MCF 10A (cell line): ENCODE results near the gene BDKRB2. TPM values are rescaled to one million over a fixed set of nuclear protein-coding genes. Genes with fewer than 3 reads are reported as not detected.

Source experiments
- BruUV-seq: library from RNA; stranded (reverse); fragments of 400-500 nt; replicated peaks from 2 replicates; lab custom pipeline; 2021; lab: Mats Ljungman, UMichigan
- CTCF ChIA-PET: fragments of 300-600 bp; sonication (Branson Sonifier 250); formaldehyde crosslinking; extraction: SDS; loops from one replicate; lab custom pipeline; 2021; ENCODE audit warnings: antibody characterized with exemption, inconsistent platforms; lab: Yijun Ruan, JAX
- POLR2A ChIA-PET: fragments of 300-600, 350-650 bp; sonication (Branson Sonifier 250); formaldehyde crosslinking; extraction: SDS; loops from one replicate; lab custom pipeline; 2020; ENCODE audit warnings: antibody characterized with exemption, inconsistent platforms; lab: Yijun Ruan, JAX
- DNase-seq: peaks from one replicate; pipeline ENCODE4 v3.0.0-alpha.2; 2018; ENCODE audit not compliant: unreplicated experiment
- H3K27ac Mint-ChIP-seq: one replicate; pipeline ENCODE4 v1.8.0; 2022; ENCODE audit warnings: mild to moderate bottlenecking, low read depth, mixed read lengths; ENCODE audit not compliant: unreplicated experiment
- H3K27me3 Mint-ChIP-seq: one replicate; pipeline ENCODE4 v1.8.0; 2022; ENCODE audit warnings: mixed read lengths; ENCODE audit not compliant: insufficient read depth, unreplicated experiment
- H3K36me3 Mint-ChIP-seq: one replicate; pipeline ENCODE4 v1.8.0; 2022; ENCODE audit warnings: mild to moderate bottlenecking, moderate library complexity, mixed read lengths; ENCODE audit not compliant: insufficient read depth, unreplicated experiment
- H3K4me1 Mint-ChIP-seq: one replicate; pipeline ENCODE4 v1.8.0; 2022; ENCODE audit warnings: mixed read lengths; ENCODE audit not compliant: insufficient read depth, unreplicated experiment
- H3K4me3 Mint-ChIP-seq: one replicate; pipeline ENCODE4 v1.8.0; 2022; ENCODE audit warnings: mild to moderate bottlenecking, moderate library complexity, mixed read lengths; ENCODE audit not compliant: unreplicated experiment
- H3K9me3 Mint-ChIP-seq: one replicate; pipeline ENCODE4 v1.8.0; 2022; ENCODE audit warnings: mixed read lengths; ENCODE audit not compliant: unreplicated experiment
- intact Hi-C: fragments of 100-400 bp; cut with micrococcal nuclease; formaldehyde crosslinking; loops from 2 replicates; pipeline ENCODE4 v1.14.1; 2022
- total RNA-seq: library from RNA; stranded (reverse); gene quantifications from 2 replicates; pipeline ENCODE4 v1.2.3, GENCODE V29; 2022
- TF ChIP-seq, protein P1 (sequence below): fragments of 200-600 bp; IDR thresholded peaks from one replicate; pipeline ENCODE4 v1.8.0; 2022; ENCODE audit warnings: antibody characterized with exemption, mild to moderate bottlenecking; ENCODE audit not compliant: unreplicated experiment

Gene BDKRB2
- total RNA-seq, 1 experiment from 2014 or later, result 2.8 TPM

DNA sequence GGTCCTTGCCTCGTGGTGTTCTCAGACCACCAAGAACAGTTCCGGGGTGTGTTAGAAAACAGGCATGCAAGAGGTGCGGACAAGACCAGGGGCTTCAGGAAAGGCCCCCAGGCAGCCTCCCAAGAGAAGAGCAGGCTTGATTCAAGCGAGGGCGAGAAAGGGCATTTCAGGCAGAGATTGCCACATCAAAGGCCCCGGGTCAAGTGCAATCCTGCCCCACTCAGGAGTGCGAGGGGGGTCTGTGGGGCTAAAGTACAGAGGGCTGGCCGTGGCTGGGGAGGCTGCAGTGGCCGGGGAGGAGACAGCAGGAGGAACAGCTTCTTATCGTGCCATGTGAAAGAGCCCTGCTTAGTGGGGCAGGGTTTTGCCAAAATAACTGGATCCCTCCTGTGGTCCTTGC is 2.7 kb upstream of the BDKRB2 start:
- CTCF ChIA-PET, result no interaction called here

DNA sequence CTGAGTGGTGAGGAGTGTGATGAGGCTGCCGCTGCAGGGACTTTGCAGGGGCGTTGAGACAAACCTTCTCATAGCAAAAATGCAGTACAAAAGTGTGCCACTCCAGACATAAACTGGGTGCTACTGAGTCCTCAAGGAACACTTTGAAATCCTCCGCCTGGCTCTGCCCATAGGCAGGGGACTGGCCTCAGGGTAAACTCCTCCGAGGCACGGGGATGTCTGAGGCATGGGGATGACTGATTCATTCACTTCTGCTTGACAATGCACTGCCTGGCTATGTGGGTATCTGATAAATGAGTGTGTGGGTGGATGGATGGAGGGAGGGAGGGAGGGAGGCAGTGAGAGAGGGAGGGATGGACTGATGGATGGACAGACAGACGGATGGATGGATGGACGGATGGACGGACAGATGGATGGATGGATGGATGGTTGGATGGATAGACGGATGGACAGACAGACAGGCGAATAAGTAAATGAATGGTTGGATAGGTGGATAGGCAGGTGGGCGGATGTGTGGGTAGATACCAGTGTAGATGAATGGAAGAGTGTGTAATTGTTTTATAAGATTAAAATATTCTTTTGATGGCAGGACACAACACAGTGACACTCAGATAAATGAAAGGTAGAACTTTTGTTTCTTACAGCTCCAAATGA is 2.1 kb upstream of the BDKRB2 start:
- Mint-ChIP-seq H3K27me3 (no peaks in the 10 kb centered on the region), H3K4me3 (no peak overlapping the region), H3K36me3 (no peaks in the 10 kb centered on the region), H3K4me1 (peaks cover 42% of the 10 kb centered on the region), H3K9me3 (no peaks in the 10 kb centered on the region), H3K27ac (no peak overlapping the region)
- ChIA-PET CTCF (interaction anchor here (0.5 kb wide), 1 partner anchor 61 kb away, joined by 3 read pairs; no protein-coding TSS in a partner anchor), POLR2A (interaction anchor here (0.6 kb wide), 1 partner anchor 1048 kb away, joined by 3 read pairs; no protein-coding TSS in a partner anchor)
- intact Hi-C loops, result loop anchor here (10.0 kb wide), 1 partner anchor 68 kb away; no protein-coding TSS in a partner anchor
- TF ChIP-seq, protein P1, sequence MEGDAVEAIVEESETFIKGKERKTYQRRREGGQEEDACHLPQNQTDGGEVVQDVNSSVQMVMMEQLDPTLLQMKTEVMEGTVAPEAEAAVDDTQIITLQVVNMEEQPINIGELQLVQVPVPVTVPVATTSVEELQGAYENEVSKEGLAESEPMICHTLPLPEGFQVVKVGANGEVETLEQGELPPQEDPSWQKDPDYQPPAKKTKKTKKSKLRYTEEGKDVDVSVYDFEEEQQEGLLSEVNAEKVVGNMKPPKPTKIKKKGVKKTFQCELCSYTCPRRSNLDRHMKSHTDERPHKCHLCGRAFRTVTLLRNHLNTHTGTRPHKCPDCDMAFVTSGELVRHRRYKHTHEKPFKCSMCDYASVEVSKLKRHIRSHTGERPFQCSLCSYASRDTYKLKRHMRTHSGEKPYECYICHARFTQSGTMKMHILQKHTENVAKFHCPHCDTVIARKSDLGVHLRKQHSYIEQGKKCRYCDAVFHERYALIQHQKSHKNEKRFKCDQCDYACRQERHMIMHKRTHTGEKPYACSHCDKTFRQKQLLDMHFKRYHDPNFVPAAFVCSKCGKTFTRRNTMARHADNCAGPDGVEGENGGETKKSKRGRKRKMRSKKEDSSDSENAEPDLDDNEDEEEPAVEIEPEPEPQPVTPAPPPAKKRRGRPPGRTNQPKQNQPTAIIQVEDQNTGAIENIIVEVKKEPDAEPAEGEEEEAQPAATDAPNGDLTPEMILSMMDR, result no peak
- DNase-seq, result no peak
- no TSS peak for BruUV-seq

More for the DNA sequence above, 2.7 kb upstream of the BDKRB2 start:
- POLR2A ChIA-PET, result no interaction called here
- peaks cover 39% of the 10 kb centered on the region for H3K4me1 Mint-ChIP-seq
- peak overlapping the region; percentile 39 for H3K27ac Mint-ChIP-seq
- H3K36me3 Mint-ChIP-seq, result no peaks in the 10 kb centered on the region
- no peak overlapping the region for H3K4me3 Mint-ChIP-seq
- DNase-seq, result no peak
- TF ChIP-seq, protein P1, result no peak
- H3K27me3 Mint-ChIP-seq, result no peaks in the 10 kb centered on the region
- H3K9me3 Mint-ChIP-seq, result no peaks in the 10 kb centered on the region
- BruUV-seq, result no TSS peak
- intact Hi-C loops, result loop anchor here (10.0 kb wide), 1 partner anchor 67 kb away; no protein-coding TSS in a partner anchor

DNA sequence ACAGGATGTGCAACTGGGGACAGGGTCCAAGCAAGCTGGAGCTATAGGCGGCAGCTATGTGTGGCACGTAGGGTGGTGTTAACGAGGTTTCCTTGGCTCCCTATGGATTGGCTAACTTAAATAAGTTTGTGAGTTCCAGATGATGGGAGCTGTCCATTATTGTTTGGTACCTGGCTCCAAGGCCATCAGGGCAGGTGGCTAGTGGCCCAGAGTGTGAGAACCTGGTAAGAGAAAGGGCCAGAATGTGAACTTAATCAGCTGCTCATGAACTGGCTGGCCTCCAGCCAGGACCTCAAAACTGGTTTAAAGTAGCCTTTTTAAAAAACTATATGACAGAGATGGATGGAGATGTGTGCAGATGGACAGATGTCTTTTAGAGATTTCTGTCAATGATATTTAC is 1.5 kb upstream of the BDKRB2 start:
- no peaks in the 10 kb centered on the region for H3K36me3 Mint-ChIP-seq
- H3K4me1 Mint-ChIP-seq, result peaks cover 48% of the 10 kb centered on the region
- TF ChIP-seq, protein P1, result no peak
- no peaks in the 10 kb centered on the region for H3K9me3 Mint-ChIP-seq
- no peak for DNase-seq
- intact Hi-C loops, result loop anchor here (10.0 kb wide), 1 partner anchor 68 kb away; no protein-coding TSS in a partner anchor
- POLR2A ChIA-PET, result interaction anchor here (0.6 to 4.4 kb wide), 6 partner anchors 13 to 1049 kb away, joined by 3 to 25 read pairs (median 3); no protein-coding TSS in a partner anchor
- no peak overlapping the region for H3K27ac Mint-ChIP-seq
- no TSS peak for BruUV-seq
- no peak overlapping the region for H3K4me3 Mint-ChIP-seq
- no peaks in the 10 kb centered on the region for H3K27me3 Mint-ChIP-seq
- CTCF ChIA-PET, result no interaction called here

DNA sequence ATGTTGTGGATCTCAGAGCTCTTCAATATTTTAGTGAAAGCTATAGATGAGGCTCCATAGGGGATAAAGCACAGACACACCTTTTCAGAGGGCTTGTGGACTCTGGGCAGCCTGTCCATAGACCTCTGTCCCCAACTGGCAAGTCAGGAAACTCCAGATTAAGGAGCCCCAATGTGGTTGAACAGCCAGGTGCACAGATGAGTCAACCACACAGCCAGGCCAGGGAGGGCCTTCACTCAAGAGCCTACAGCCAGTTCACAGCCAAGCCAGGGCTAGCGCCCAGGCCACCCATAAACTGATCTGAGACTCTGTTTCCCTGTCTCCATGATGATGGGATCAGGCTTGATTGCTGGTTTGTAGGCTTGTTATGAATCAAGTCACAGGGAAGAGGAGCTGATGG is 1.0 kb upstream of the BDKRB2 start:
- DNase-seq, result peak; percentile 22
- Mint-ChIP-seq H3K9me3 (no peaks in the 10 kb centered on the region), H3K27me3 (no peaks in the 10 kb centered on the region), H3K27ac (no peak overlapping the region), H3K4me1 (peaks cover 48% of the 10 kb centered on the region), H3K36me3 (no peaks in the 10 kb centered on the region), H3K4me3 (peak overlapping the region; percentile 74)
- ChIA-PET CTCF (interaction anchor here (0.9 to 1.6 kb wide), 2 partner anchors 72 to 147 kb away, joined by 3 to 5 read pairs; no protein-coding TSS in a partner anchor), POLR2A (interaction anchor here (0.6 to 4.4 kb wide), 6 partner anchors 12 to 1047 kb away, joined by 3 to 25 read pairs (median 3); no protein-coding TSS in a partner anchor)
- intact Hi-C loops, result loop anchor here (2.0 to 10.0 kb wide), 3 partner anchors 65 to 99 kb away; no protein-coding TSS in a partner anchor
- BruUV-seq, result no TSS peak
- TF ChIP-seq, protein P1, result no peak
